Activated CD4-positive, CD25-positive, alpha-beta regulatory T cell (primary cell): Measurements from ENCODE around the gene TRMT1.
"Not testable (repeated sequence)": the region's sequence is repeated elsewhere in the genome, so short reads cannot be mapped to it uniquely, and the experiment has no call there.

Experiments
- DNase-seq, 4 experiments: peaks; one replicate each; lab custom pipeline; 2025; lab: John Stamatoyannopoulos, UW

TRMT1 gene

DNA sequence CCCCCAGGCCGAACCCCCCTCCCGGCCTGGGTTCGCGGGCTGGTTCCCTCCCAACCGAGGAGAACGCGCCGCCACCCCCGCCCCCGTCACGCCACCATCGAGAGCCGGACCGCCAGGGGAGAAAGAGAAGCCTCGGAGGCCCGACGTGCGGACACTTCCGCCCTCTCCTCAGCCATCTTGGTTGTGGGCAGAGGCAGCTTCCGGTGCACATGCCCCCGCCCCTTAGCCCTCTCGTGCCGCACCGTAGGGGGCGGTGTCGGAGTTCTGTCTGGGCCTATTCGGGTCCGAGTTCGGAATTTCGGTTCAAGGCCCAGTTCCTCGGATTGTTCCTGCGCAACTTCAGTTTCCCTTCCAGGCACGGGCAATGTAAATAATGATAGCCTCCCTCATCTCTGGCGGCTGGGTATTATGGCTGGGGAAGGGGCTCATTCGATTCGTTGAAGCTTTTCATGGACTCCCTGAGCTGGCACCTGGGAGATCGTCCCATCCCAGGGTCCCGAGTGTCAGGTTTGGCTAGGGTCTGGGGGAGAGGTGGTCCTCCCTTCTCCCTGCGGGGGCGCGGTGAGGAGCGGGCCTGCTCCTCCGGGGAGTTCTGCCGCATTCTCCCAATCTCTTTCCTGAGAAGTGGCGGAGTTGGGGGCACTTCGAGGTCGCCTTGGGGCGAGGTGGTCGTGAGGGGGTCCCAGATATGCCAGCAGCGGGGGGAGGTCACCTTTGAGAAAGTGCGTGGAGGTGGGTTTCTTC, 33.8 kb upstream of the TRMT1 start, which contains the start of the genes IER2 and STX10:
Gene IER2, plus strand, starts transcription at position 225 of the 744 bp plus-strand sequence. CDS start 2,776 bp downstream, outside the sequence.
Gene STX10, minus strand, starts transcription at position 189 of the 744 bp plus-strand sequence. CDS start 202 bp downstream, outside the sequence.
- DNase-seq: peak; percentile 80 to 89 (median 84)

DNA sequence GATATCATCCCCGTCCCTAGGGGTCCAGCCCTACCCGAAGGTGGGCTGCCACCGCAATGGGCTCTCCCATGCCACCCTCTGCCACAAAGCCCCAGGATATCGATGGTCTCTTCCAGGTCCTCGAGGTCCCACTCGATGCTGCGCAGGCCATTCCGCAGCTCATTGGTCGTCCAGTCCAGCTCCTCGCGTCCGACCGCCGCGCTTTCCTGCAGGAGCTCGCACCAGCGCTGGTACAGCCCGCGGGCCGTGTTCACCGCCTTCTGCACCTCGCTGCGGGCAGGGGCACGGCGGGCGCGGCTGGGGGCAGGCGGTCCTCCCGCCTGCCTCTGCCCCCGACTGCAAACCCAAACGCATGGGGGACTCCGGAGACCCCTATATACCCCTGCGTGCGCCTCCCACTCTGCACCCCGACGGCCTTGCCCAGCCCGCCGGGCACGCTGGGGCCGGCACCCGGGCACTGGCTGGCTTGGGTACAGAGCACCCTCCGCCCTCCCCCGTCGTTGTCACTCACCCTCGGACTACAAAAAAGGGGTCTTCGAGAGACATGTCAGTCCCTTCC, 33.2 kb upstream of the TRMT1 start:
- no peak for DNase-seq

GRCh38 chr19:13149173-13149627, 32.7 kb upstream of the TRMT1 start:
- not testable (repeated sequence) for DNase-seq

DNA sequence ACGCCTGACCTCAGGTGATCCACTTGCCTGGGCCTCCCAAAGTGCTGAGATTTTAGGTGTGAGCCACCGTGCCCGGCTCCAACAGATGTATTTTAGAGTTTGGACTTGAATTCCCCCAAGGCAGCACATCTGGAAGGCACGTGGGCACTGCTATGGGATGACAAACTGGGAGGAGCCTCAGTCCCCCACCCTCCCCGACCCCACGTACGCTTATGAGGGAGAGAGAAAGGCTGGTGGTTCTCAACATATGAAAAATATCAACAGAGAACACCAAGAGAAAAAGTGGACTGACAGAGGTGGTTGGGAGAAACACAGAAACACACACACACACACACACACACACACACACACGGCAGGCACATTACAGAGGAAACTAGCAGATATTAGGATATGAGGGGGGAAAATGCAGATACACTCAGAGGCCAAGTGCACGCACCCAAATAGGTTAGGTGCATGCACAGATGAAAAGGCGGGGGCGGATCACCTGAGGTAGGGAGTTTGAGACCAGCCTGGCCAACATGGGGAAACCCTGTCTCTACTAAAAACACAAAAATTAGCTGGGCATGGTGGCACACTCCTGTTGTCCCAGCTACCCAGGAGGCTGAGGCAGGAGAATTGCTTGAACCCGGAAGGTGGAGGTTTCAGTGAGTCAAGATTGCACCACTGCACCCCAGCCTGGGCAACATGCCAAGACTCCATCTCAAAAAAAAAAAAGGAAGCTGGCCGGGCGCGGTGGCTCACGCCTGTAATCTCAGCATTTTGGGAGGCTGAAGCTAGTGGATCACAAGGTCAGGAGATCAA, 30.4 kb upstream of the TRMT1 start:
- no peak for DNase-seq

- DNase-seq: no peak
These were observed 23.2 kb upstream of the TRMT1 start for GRCh38 chr19:13139633-13140311.

GRCh38 chr19:13138916-13139198, 22.3 kb upstream of the TRMT1 start:
- no peak for DNase-seq

DNA sequence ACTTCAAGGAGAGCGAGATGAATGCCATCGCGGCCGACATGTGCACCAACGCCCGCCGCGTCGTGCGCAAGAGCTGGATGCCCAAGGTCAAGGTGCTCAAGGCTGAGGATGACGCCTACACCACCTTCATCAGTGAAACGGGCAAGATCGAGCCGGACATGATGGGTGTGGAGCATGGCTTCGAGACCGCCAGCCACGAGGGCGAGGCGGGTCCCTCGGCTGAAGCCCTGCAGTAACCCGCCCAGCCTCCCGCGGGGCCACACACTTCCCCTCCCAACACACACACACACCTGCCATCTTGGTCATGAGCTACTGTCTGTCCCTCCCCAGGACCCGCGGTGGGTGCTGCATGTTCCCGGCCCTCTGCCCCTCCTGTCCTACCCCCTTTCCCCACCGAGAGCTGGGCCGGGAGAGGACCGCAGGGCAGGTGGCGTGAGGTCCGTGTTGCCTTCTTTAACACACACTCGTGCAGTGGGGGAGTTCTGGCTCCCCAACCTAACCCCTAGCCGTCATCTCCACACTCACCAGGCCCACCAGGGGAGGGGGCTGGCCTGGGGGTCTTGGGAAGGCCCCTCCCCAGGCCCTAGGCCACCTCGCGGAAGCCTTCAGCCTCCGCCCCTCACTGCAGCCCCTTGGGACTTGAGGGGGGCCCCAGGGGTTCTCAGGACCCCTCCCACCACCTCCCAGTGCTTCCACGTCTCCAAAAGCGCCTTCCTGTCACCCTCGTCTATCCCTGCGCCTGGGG, 21.8 kb upstream of the TRMT1 start:
- DNase-seq: no peak

- DNase-seq: no peak
These were observed 20.8 kb upstream of the TRMT1 start for GRCh38 chr19:13137290-13137794.

GRCh38 chr19:13135068-13136062, 18.8 kb upstream of the TRMT1 start:
- DNase-seq: no peak

DNA sequence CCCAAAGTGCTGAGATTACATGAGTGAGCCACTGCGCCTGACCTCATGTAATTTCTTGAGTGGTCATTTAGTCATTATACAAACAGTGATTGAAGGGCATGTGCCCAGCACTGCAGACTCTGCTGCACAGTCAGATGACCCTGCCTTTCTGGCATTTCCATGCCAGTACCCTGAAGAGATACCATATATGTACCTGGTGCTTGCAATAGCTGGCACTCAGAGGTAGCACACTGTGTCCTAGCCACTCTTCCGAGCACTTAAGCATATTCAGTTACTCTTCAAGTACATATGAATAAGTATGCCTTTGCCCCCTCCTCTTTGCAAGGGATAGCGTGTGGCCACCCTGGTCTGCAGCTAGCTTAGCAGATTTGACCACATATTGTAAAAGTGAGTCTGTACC, 18.1 kb upstream of the TRMT1 start:
- DNase-seq: no peak

DNA sequence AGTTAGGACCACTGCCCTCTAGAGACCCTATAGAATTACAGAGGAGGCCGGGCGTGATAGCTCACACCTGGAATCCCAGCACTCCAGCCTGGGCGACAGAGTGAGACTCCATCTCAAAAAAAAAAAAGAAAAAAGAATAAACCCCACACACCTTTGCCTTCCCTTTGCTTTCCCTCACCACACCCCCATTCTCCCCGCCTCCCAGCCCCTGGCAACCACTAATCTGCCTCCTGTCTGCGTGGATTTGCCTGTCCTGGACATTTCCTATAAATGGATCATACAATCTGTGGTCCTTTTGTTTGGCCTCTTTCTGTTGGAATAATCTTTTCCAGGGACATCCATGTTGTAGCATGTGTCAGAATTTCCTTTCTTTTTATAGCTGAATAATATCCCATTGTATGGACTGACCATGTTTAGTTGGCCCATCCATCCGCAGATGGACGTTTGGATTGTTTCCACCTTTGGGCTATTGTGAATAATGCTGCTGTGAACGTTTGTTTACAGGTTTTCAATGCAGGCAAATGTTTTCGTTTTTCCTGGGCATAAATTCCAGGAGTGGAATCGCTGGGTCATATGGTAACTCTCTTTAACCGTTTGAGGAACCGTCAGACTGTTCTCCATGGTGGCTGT, 16.8 kb upstream of the TRMT1 start:
- DNase-seq: no peak

- DNase-seq: no peak
These were observed 16.1 kb upstream of the TRMT1 start for GRCh38 chr19:13132471-13133180.

DNA sequence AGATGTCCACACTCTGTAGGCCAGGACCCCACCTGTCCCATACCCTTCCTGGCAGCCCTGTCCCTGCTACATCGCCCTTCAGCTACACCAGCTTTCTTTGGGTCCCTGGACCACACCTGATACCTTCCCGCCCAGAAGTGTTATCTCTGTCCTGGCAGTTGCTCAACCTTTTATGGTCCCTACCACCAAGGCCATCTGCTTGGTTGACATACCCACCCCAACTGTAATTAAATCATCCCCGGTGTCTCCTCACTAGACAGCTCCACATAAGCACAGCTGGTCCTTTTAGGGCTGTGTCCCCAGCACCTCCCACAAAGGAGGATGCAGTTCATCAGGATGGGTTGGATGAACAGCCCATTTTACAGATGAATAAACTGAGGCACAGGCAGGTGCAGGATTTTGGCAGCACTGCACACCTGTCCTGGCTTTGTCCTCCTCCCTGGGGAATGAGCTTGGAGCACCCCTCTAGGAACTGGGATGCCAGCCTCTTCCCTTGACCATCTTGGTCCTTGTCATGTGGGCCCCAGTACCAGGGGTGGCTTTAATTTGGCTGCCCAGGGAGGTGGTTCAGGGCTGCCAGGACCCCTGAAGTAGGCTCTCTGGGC, 14.4 kb upstream of the TRMT1 start:
- no peak for DNase-seq

- DNase-seq: no peak
These were observed 12.8 kb upstream of the TRMT1 start for GRCh38 chr19:13129384-13129783.

DNA sequence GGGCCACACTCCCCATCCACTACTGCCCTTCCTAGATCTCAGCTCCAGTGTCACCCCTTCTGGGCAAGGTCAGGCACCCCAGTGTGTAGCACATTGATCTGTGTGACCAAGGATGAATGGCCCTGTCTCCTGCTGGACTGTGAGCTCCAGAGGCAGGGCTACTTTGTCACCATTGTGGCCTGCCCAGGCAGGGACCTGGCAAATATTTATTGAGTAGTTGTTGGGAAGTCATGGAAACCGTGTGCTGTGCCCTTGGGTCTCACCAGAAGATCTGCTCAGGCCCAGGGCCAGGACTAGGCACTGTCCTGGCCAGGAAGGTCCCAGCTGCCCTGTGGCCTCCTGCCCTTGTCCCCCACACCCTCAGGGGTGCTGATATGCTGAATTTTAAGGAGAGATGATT, 12.0 kb upstream of the TRMT1 start:
- DNase-seq: no peak

- DNase-seq: no peak
These were observed 11.5 kb upstream of the TRMT1 start for GRCh38 chr19:13127811-13128575.

GRCh38 chr19:13127051-13127450, 10.5 kb upstream of the TRMT1 start:
- DNase-seq: no peak
